ENCODE data around the gene GUCY1A1. TPM values are rescaled to one million over a fixed set of nuclear protein-coding genes. Genes with fewer than 3 reads are reported as not detected.

The GUCY1A1 gene
- total RNA-seq, 1 donor from 2014 or later: 37.1 TPM

DNA sequence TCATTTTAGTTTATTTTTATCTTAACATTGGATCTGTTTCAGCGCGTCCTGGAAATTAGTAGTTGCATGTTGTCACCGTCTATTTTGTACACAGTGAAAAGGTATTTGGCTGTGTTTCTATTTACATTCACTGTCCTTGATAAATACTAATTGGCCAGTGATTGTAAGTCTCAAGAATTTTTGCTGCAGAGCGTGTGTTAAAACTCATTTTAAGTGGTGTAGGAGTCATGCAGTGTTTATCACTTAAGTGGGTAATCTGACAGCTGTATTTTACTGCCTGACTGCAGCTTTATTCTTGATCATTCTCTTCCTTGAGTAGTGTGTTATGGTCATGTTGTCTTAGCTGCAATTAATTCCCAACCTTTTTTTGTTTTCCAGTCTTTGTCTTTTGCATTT, 9.8 kb downstream of the GUCY1A1 start:
- H3K4me1 ChIP-seq: peaks cover 0 to 44% of the 10 kb centered on the region in 2 donors
- H3K4me3 ChIP-seq: peak overlapping the region in 1 of 2 donors; percentile 49
- no peaks in the 10 kb centered on the region for H3K9me3 ChIP-seq
- intact Hi-C loops (cut with DNase I): loop anchor here (10.0 kb wide), 1 partner anchor 1278 kb away; no protein-coding TSS in a partner anchor
- TF ChIP-seq, protein P1, sequence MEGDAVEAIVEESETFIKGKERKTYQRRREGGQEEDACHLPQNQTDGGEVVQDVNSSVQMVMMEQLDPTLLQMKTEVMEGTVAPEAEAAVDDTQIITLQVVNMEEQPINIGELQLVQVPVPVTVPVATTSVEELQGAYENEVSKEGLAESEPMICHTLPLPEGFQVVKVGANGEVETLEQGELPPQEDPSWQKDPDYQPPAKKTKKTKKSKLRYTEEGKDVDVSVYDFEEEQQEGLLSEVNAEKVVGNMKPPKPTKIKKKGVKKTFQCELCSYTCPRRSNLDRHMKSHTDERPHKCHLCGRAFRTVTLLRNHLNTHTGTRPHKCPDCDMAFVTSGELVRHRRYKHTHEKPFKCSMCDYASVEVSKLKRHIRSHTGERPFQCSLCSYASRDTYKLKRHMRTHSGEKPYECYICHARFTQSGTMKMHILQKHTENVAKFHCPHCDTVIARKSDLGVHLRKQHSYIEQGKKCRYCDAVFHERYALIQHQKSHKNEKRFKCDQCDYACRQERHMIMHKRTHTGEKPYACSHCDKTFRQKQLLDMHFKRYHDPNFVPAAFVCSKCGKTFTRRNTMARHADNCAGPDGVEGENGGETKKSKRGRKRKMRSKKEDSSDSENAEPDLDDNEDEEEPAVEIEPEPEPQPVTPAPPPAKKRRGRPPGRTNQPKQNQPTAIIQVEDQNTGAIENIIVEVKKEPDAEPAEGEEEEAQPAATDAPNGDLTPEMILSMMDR (IDR thresholded peaks at IDR 0.05): no peak
- no peak for DNase-seq (ENCODE audit: low spot score in 2 of 2)
- H3K36me3 ChIP-seq: no peaks in the 10 kb centered on the region
- no peaks in the 10 kb centered on the region for H3K27me3 ChIP-seq
- H3K27ac ChIP-seq: peak overlapping the region; percentile 58 to 67

DNA sequence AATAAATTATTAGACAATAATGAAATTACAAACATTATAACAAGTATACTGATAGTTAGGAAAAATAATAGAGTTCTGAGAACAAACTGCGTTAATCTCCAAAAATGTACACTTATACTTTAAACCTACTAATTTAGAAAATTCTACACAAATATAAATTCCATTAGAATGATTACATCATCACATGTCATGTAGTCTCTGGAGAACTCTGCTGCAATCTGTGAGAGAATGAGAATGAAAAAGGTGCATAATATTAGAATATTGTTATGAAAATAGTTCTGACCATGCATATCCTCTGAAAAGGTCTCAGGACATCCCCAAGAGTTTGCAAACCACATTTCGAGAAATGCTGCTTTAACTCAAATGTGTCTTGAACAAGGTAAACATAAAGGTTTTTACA, 11.4 kb downstream of the GUCY1A1 start:
- Histone ChIP-seq H3K36me3 (no peaks in the 10 kb centered on the region), H3K9me3 (no peaks in the 10 kb centered on the region), H3K27ac (no peak overlapping the region), H3K27me3 (no peaks in the 10 kb centered on the region), H3K4me1 (peaks cover 0 to 38% of the 10 kb centered on the region in 2 donors), H3K4me3 (no peak overlapping the region)
- TF ChIP-seq, protein P1 (IDR thresholded peaks at IDR 0.05): no peak
- intact Hi-C loops (cut with DNase I): loop anchor here (10.0 kb wide), 1 partner anchor 1277 kb away; no protein-coding TSS in a partner anchor
- DNase-seq (ENCODE audit: low spot score in 2 of 2): no peak

DNA sequence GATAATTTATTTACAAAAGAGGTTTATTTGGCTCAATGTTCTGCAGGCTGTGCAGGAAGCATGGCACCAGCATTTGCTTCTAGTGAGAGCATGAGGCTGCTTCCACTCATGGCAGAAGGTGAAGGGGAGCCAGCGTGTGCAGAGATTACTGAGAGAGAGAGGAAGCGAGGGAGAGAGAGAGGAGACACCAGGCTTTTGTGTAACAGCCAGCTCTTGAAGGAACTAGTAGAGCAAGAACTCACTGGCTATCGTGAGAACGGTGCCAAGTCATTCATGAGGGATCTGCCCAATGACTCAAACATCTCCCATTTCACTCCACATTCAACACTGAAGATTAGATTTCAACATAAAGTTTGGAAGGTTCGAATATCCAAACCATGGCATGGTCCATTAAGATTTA, 12.7 kb downstream of the GUCY1A1 start:
- TF ChIP-seq, protein P1 (IDR thresholded peaks at IDR 0.05): no peak
- no peak overlapping the region for H3K4me3 ChIP-seq
- DNase-seq (ENCODE audit: low spot score in 2 of 2): peak in 1 of 2 donors; percentile 74
- peaks cover 0 to 42% of the 10 kb centered on the region in 2 donors for H3K4me1 ChIP-seq
- intact Hi-C loops (cut with DNase I): loop anchor here (10.0 kb wide), 1 partner anchor 1275 kb away; no protein-coding TSS in a partner anchor
- no peak overlapping the region for H3K27ac ChIP-seq
- H3K36me3 ChIP-seq: no peaks in the 10 kb centered on the region
- H3K27me3 ChIP-seq: no peaks in the 10 kb centered on the region
- no peaks in the 10 kb centered on the region for H3K9me3 ChIP-seq

DNA sequence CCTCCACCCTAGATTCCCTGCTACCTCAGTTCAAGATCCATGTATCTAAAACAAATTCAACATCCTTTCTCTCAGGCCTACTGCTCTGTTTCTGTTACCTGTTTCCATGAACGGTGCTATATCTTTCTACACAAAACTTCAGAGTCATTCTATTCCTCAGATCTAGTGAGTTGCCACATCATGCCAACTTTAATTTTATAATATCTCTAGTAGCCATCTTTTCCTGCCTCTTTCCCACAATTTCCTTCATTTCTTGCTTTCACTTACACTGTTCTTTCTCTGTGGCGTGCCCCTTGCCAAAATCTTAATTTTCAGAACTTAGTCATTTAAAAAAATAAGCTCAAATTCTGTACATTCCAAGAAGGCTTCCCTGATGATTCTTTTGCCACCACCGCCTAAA, 15.2 kb downstream of the GUCY1A1 start:
- intact Hi-C loops (cut with DNase I): no loop called here
- Histone ChIP-seq H3K27me3 (no peaks in the 10 kb centered on the region), H3K9me3 (no peaks in the 10 kb centered on the region), H3K36me3 (no peaks in the 10 kb centered on the region), H3K4me3 (peak overlapping the region in 1 of 2 donors; percentile 33), H3K4me1 (peaks cover 0 to 42% of the 10 kb centered on the region in 2 donors), H3K27ac (peak overlapping the region; percentile 30 to 55)
- DNase-seq (ENCODE audit: low spot score in 2 of 2): no peak
- TF ChIP-seq, protein P1 (IDR thresholded peaks at IDR 0.05): no peak

DNA sequence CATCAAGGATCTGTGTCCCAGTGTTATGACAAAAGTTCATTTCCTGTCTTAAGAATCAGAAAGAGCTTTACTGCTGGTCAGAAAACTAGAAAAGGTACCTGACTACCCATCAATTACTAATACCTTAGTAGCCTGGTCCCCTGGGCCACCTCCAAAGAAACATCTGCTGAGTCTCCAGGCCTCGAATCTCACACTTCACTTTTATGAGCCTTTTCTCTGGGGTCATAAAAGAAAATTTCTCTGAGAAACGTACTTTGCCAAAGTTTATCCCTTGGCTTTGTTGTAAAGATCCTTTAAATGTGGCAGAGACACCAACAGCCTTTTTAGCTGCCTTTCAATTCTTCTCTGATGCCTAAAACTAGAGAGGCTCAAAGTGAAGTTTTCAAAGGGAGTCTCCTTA, 17.8 kb downstream of the GUCY1A1 start:
- DNase-seq (ENCODE audit: low spot score in 2 of 2): no peak
- Histone ChIP-seq H3K4me1 (peaks cover 0 to 30% of the 10 kb centered on the region in 2 donors), H3K4me3 (no peak overlapping the region), H3K36me3 (no peaks in the 10 kb centered on the region), H3K27ac (peak overlapping the region; percentile 37 to 71), H3K27me3 (no peaks in the 10 kb centered on the region), H3K9me3 (no peaks in the 10 kb centered on the region)
- intact Hi-C loops (cut with DNase I): no loop called here
- TF ChIP-seq, protein P1 (IDR thresholded peaks at IDR 0.05): no peak
